ENCODE results near the gene LHFPL3.

GRCh38 chr7:104933521-104933988 is 605.2 kb downstream of the LHFPL3 start:
- TF ChIP-seq POLR2A (IDR thresholded peaks at IDR 0.05) (no peak), EP300 (IDR thresholded peaks at IDR 0.05) (no peak)
- TF ChIP-seq, protein P1, sequence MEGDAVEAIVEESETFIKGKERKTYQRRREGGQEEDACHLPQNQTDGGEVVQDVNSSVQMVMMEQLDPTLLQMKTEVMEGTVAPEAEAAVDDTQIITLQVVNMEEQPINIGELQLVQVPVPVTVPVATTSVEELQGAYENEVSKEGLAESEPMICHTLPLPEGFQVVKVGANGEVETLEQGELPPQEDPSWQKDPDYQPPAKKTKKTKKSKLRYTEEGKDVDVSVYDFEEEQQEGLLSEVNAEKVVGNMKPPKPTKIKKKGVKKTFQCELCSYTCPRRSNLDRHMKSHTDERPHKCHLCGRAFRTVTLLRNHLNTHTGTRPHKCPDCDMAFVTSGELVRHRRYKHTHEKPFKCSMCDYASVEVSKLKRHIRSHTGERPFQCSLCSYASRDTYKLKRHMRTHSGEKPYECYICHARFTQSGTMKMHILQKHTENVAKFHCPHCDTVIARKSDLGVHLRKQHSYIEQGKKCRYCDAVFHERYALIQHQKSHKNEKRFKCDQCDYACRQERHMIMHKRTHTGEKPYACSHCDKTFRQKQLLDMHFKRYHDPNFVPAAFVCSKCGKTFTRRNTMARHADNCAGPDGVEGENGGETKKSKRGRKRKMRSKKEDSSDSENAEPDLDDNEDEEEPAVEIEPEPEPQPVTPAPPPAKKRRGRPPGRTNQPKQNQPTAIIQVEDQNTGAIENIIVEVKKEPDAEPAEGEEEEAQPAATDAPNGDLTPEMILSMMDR (IDR thresholded peaks at IDR 0.05), result no peak
